Stimulated activated CD4-positive, alpha-beta T cell treated with anti-CD3 and anti-CD28 coated beads, TNF-alpha, amount 100 ng/mL, for 1 hour (primary cell): ENCODE data around the gene PDGFD.

Experiments
- DNase-seq, 3 donors: peaks; one replicate each; pipeline ENCODE4 v3.0.0-alpha.2; 2020; ENCODE audit warnings: low read depth in 3 of 3, low spot score in 1 of 3

The PDGFD gene

DNA sequence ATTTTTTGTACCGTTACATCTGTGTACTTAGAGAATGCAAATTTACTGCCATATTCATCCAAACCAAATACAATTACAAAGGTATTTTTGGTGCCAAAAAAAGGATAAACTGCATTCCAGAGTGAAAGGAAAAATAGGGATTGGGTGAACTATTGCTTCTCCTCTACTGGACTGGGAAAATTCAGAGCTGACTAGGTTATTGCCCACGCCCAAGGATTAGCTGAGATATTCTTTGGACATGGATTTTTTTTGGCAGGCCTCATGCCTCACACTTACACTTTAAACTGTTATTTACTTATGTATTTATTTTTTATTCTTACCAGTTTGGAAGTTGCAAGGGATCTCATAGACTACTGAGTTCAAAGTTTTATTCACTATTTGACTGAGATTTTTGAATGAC, 203.8 kb downstream of the PDGFD start:
- DNase-seq, result no peak

DNA sequence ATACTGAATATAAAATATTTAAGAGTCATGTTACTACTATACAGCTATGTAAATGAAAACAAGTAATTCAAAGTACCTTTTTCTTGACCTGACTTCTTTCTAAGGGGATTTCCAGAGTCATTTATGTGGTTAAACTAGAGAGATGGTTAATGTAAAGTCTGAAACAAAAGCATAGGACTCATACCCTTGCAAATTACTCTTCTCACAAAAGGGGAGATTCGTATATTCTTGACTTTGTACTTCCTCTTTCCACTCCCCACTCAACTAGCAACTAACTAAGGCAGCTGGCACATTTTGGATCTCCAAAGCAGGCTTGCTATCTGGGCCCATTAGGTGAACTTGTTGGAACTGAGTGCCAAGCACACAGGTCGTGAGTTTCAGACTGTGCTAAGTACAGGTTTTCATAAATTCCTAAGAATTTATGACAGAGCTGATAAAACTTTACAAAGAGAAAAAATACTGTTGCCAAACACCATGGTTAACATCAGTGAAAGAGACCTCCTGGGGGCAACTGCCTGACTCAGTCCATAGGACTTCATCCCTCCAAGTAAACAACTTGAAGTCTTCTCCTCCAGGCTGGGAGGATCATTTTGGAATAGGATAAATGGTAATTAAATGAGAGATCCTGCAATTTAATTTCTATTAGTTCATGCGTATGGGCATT, 204.5 kb downstream of the PDGFD start:
- no peak for DNase-seq

DNA sequence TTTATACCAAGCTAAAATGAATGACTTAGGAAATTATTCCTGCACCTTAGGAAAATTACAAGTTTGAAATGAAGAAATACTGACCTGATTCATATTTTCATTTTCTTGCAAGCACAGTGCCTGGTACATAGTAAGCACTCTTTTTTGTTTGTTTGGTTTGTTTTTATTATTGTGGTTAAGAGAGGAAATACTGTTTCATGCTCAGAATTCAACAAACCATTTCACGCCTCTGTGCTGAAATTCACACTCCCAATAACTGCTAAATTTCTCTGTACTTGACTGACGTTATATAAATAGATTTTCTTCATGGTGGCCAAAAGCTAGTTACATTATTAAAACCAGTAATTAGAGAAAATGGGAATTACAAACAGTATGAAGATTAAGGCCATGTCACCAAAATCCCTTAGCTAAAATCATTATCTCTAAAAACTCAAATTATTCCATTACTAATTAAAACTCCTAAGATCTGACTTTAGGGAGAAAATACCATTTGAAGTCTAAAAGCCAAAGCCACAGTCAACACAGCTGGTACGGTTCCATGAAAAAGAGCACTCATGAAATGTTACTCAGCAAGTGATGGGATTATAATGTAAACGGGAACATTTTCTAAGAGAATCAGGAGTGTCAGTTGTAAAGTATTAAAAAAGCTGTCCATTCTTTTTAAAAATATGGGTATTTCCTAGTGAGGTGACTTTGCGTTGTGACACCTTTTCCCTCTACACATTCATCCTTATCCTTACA, 205.3 kb downstream of the PDGFD start:
- no peak for DNase-seq

DNA sequence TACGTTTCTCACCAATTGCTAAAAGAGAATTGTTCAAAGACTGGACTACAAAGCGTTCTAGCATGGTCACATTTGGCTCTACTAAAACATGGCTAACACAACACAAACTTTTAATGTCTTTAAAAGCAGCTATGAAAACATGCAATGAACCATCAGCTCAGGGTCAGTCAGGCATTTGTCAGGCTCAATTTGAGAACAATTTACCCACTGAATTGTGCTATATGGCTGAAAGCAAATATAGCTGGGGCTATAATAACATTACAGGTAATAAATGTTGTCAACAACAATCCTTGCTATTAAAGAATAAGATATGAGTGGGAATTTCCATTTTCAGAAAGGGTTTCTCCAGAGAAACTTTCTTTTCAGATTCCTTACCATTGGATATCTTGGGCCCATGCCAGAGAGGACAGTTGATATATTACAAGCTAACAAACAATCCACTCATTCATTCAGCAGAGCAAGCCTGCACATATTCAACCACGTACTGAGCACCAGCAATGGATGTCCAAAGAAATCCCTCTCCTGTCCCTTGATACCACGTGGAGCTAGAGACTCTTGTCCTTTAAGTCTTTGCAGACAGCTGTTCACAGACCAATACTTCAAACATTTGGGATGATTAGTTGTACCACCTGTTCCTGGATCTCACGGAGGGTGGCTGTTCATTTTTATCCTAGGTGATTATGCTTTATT, 210.0 kb downstream of the PDGFD start:
- DNase-seq, result no peak

DNA sequence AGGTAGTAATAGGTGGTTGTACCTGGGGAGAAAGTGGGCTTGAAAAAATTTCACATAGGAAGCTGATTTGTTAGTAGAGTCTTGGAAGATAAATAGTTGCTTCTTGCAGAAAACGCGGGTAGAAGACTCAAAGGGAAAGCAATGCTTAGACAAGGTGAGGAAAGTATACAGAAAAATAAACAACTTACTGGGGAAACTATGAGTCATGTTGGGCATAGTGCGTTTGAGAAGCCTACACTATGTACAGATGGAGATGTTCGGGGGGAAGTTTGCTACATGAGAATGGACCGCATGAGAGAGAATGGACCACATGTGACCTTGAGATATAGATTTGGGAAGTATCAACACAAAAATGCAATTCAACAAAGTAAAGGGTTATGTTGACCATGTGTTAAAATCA, 214.2 kb downstream of the PDGFD start:
- DNase-seq, result no peak

DNA sequence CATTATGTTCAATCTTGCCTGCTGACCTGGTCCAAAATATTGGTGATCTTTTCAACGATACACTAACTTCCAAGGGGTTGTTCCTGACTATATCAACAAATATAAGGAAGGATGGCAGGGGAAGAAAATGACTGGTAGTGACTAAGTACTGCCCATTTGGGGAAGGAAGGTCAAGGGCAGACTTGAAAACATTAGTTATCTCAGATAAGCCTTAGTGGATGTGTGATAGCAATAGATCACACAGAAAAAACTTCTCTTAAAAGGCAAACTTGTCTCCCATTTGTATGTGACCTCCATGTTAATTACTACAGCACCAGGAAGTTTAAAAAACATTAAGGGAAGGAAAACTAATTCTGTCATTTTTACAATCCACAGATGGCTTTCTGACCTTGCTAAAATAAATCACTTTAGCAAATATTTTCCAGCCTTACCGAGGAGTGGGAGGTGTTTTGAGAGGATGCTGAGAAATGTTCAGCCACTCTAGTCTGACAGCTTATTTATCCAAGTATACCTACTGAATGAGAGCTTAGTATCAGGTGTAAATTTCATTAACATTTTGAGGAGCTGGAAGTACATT, 215.7 kb downstream of the PDGFD start:
- DNase-seq, result no peak

DNA sequence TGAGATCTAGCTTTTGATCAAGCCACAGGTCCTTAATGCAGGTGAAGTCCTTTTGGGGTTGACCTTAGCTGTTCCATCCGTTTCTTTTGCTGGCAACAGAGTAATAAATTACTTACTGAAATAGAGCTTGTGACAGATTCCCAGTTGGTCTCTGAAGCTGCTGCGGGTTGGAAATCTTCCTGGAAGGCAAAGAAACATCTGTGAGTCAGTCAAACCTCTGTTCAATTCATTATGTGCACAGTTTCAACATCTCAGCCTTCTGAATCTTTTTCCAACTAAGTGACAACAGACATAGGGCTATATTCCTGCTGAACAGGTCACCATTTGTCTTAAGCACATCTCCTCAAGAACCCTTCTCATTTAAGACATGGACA, 216.4 kb downstream of the PDGFD start:
- DNase-seq, result no peak

DNA sequence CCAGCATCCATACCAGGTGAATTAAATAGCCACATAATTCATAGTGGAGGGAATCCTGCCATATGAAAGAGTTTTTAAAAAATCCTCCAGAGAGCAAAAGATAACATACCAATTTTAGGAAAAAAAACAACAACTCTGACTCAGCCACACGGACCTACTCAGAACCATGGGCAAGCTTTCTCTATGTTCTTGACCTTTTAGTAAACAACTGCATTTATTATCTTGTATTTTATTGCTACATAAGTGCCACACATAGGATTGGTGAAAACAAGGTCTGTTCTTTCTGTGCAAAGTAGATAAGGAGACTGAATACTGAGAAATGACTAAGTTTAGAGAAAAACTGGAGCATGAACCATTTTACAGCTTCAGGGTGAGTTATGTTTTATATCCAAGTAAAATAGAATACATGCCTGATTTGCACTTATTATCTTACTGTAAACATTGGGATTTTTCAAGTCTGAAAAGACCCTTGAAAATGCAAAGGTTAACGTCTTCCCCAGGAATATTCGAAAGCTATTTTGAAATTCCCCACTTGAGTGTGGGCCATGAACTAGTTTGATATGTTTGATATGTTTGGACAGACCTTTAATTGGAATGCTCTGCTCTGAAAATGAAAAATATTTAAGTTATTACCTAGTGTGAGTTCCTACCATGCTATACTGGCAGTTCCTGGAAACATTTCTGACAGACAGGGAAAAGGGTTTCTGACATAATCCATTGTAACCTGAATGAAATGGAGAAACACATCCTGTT, 217.0 kb downstream of the PDGFD start:
- DNase-seq, result no peak

DNA sequence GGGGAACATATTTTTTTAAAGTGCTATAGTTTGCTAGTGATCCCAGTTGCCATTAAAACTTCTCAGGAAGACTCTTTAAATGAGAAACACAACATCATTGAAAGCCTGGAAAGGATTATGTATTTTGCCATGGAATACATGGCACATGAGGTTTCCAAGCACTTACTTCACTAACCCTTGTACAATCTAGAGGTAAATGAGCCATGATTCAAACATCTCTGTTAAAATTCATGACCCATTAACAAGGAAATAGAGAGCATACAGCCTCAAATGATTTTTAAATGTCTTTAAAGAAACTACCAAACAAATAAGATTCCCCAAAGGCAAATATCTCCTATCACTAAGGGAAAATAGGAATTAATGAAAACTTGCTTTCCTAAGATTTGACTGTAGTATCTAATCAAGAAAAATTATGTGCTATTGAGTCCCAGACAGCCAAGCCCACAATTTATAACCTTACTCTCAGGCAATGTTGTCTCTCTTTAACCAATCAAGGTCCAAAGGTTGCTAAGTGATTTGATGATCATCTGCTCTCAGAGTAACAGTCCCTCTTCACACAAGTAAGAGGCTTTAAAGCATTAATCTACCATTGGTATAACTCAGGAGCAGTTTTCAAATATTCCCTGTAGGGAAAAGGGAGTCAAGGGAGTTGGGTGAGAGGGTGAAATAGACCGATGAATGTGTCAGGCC, 219.6 kb downstream of the PDGFD start:
- no peak for DNase-seq

DNA sequence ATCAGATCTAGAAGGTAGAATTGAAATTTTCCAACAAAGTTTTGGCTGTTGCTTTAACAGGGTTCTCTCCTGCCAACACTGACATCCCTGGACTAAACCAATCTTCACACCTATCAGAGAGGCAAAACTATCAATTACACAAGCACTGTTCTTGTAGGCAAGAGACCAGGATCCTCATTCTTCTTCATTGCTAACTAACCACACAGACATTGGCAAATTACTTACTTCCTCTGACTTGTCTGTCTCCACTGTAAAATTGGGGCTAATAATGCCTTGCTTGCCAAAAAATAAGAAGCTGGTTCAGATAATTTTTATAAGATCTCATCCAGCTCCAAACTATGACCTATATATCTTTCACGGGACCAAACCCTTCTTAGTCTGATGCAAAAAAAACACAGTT, 221.3 kb downstream of the PDGFD start:
- DNase-seq, result no peak

DNA sequence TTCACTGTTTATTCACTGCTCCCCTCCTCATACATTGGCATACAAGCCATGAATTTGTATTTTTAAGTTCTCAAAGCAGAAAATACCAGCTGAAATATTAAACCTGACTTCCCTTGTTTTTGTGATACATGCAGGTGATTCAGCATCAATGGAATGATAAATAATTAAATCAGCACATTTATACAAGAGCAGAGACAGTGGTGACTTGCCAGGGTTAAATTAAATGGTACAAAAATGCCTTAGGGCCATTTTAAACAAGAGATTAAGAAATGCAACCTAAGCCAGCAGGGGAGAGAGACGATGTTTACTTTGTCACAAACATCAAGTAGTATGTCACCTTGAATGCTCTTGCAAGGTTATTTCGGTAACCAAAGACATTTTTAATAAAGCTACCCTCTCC, 223.4 kb downstream of the PDGFD start:
- DNase-seq, result no peak

DNA sequence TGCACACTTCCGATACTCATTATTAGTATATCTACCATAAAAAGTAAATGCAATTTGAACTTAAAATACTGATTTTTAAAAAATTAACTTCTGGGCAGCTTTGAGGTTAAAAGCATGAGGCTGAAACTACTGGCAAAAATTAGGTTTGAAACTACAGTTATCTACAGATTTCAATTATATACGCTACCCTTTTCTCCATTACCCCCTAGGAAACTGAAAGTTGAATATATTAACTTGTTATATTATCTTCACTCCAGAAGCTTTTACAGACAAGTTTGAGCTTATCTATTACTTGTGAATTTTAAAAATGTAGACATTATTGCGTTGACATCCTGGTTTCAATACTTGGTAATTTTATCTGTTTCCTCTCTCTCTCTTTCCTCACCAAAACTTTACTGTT, 224.3 kb downstream of the PDGFD start:
- DNase-seq, result no peak

DNA sequence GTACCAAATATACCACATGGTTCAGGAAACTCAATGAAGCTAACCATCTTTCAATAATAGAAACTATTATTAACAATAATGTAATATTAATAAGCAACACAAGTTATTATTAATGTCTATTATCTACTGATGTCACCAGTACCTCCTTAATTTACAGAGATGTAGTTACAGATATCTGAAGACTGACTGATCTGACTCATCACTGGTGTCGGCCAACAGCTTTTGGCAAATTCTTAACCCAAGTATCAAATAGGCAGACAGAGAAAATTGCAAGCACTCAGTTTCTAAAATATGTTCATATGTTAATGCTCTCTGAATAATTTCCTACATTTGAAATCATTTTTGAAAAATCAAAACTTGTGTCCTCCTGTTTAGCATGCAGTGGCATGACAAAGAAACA, 227.9 kb downstream of the PDGFD start:
- no peak for DNase-seq

DNA sequence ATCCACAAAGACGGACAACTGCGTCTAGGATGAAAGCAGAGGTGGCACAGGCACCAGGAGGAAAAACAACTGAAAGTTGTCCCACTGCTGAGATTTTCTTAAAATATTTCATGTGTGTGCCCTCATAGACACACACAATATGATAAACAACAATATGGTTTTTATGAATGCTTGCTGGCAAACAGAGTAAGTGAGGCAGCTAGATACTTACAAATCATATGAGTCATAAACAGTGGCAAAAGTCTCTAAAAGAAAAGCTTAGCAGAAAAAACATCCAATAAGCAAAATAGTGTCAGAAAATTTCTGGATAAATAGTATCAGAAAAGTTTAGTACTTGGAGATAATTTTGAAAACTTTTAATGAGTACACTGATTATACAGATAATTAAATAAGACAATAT, 228.7 kb downstream of the PDGFD start:
- DNase-seq, result no peak

DNA sequence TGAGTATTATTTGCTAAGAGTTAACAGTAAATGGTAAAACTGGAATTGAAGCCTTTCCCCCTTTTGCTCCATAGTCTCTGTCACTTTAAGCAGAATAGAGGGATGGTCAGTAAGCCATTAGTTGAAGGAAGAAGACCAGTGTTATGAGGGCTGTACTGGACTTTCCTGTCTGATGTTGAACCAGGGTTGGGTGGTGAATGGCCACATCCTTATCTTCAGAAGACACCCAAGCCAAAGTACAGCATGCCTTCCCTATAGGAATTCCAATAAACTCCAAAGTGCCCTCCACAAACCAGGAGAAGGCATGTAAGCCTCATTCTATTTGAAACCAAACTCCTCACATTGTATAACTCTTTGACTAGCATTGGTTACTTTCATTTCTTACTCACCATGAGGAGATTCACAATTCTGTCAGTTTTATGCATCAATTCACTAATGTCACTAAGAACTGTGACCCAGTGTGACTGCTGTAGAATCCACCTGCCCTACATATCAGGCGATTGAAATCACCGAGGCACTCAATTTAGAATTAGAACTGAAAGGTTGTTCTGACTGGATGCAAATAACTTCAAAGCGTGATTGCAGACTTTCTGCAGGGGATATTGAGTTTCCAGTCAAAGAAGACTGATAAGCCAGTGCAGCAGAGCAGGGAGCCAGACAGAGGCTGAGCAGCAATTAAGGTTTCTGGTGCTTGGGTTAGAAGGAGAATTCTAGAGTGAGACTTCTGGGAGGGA, 234.6 kb downstream of the PDGFD start:
- no peak for DNase-seq

DNA sequence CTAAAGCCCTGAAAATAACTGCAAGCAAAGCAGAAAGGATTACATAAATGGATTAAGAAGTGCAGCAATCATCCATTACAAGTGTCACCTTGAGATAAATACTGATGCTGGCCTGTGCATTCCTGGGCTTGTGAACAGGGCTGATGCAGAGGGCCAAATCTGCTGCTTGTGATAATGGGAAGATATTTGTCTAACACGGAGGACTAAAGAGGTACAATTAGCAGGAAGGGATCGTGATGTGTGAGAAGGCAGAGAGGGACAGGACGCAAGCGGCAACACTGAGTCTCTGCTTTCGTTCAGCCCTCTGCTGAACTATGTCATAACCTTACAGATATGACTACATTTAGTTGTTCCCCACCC, 235.2 kb downstream of the PDGFD start:
- no peak for DNase-seq

DNA sequence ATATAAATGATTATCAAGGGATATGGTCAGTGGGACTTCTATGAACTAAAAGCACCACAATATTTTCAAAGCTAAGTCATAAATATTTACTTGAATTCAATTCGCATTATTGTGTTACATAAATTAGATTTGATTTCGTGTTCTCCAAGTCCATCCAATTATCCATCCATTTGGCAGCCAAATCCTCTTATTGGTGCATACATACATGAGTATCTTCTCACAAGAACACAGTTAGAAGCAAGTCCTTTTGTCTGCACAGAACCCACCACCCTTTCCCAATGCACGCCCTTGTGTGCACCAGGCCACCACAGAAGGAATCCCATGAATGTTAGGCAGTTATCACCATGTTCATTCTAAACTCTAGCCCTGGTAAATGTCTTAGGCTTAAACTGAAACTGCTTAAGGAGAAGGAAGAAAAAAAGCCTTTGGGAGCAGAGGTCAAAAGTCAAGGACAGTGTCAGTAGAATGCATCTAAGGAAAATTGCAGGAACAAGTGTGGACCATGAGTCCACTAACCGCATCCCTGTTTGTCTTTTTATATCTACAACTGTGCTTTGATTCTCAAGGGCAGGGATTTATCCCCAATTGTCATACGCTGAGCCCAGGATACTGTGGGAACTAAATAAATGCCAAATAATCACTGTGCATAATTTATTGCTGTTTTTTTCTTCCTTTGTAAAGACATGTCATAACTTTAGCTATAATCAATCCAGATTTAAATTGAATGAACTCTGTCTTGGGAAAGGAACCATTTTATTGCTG, 235.7 kb downstream of the PDGFD start:
- DNase-seq, result no peak

DNA sequence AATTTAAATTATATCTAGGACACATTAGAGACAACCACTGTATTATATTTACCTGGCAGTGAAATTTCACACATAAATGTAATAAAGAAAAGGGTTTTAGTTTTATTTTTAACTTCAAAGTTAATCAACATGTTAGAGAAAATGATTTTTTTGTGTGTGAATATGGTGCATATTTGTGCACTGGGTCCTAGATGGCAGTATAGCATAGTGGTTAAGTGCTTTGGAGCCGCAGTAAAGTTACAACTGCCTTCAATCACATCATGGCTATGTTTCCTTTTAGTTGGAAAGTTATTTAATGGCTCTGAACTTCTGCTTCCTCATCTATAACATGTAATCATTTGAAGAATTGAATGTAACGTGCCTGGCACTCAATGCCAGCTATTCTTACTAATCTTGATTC, 236.4 kb downstream of the PDGFD start:
- no peak for DNase-seq

DNA sequence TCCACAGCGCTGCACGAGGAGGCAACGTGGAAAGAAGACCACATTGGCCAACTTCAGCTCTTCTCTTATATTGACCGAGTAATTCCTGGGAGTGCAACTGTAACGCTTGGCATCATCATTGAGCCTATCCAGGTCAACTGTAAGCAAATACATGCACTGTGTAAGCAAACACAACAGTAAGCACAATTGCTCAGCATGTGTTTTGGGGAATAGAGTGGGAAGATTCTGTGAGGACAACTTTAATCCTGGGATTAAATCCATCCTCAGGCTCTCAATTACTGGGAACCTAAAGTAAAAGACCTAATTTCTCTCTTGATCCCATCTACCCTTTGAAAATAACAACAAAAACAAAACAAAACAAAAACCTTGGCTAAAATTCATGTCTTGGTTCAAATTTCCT, 237.0 kb downstream of the PDGFD start:
- DNase-seq, result no peak
